Measurements from ENCODE around the gene CTNNA1. TPM values are rescaled to one million over a fixed set of nuclear protein-coding genes. Genes with fewer than 3 reads are reported as not detected.

CTNNA1 gene
- total and polyA plus RNA-seq, 2 donors (not counting 3 experiments of a cell fraction or from before 2014, with no cell fraction given): 156 to 394 TPM

- CTCF ChIA-PET: interaction anchor here (1.4 kb wide), 1 partner anchor 97 kb away, joined by 3 read pairs; no protein-coding TSS in a partner anchor
- BruUV-seq (replicated peaks): no TSS peak
- DNase-seq (ENCODE audit: low read depth, low spot score): no peak
- H2AFZ ChIP-seq (ENCODE audit: low read depth, low read length): no peak overlapping the region
- POLR2A ChIA-PET: interaction anchor here (0.7 kb wide), 1 partner anchor 22 kb away, joined by 3 read pairs; no protein-coding TSS in a partner anchor
- no peaks in the 10 kb centered on the region for H3K4me1 ChIP-seq (ENCODE audit: control insufficient read depth, extremely low read depth, insufficient read depth, low read length)
- H3K9me3 ChIP-seq (replicated peaks; ENCODE audit: control insufficient read depth, insufficient read depth, low read length): no peaks in the 10 kb centered on the region
- no peaks in the 10 kb centered on the region for H3K9me1 ChIP-seq (replicated peaks; ENCODE audit: control insufficient read depth, extremely low read depth, insufficient read depth, low read length)
- H3K27ac ChIP-seq (ENCODE audit: insufficient read depth, low read depth, low read length): no peak overlapping the region
- H3K4me3 ChIP-seq (replicated peaks in 1 of 3; ENCODE audit: insufficient read depth in 1 of 3, low read depth in 1 of 3, low read length in 3 of 3): no peak overlapping the region
- no peak overlapping the region for H3K9ac ChIP-seq (replicated peaks; ENCODE audit: extremely low read depth, insufficient read depth, low read length)
- intact Hi-C loops (cut with micrococcal nuclease): no loop called here
- TF ChIP-seq JUN (IDR thresholded peaks at IDR 0.05; ENCODE audit: borderline replicate concordance, insufficient read depth, insufficient read length, low read depth): no peak
- no peak for TF ChIP-seq POLR2A (IDR thresholded peaks at IDR 0.05; ENCODE audit: low read depth, low read length)
- TF ChIP-seq, protein P1, sequence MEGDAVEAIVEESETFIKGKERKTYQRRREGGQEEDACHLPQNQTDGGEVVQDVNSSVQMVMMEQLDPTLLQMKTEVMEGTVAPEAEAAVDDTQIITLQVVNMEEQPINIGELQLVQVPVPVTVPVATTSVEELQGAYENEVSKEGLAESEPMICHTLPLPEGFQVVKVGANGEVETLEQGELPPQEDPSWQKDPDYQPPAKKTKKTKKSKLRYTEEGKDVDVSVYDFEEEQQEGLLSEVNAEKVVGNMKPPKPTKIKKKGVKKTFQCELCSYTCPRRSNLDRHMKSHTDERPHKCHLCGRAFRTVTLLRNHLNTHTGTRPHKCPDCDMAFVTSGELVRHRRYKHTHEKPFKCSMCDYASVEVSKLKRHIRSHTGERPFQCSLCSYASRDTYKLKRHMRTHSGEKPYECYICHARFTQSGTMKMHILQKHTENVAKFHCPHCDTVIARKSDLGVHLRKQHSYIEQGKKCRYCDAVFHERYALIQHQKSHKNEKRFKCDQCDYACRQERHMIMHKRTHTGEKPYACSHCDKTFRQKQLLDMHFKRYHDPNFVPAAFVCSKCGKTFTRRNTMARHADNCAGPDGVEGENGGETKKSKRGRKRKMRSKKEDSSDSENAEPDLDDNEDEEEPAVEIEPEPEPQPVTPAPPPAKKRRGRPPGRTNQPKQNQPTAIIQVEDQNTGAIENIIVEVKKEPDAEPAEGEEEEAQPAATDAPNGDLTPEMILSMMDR (IDR thresholded peaks at IDR 0.05; ENCODE audit: extremely low read depth in 1 of 2, insufficient read depth in 1 of 2, low read depth in 1 of 2, low read length in 2 of 2): no peak
- no peak for TF ChIP-seq POLR2AphosphoS5 (IDR thresholded peaks at IDR 0.05; ENCODE audit: insufficient read depth, low read depth, low read length)
- TF ChIP-seq EZH2 (IDR thresholded peaks at IDR 0.05; ENCODE audit: borderline replicate concordance, low read depth, low read length, severe bottlenecking): no peak
- no peak for TF ChIP-seq FOS (IDR thresholded peaks at IDR 0.05; ENCODE audit: borderline replicate concordance, insufficient read depth, low read length)
- no peak for TF ChIP-seq MYC (IDR thresholded peaks at IDR 0.05; ENCODE audit: low read depth, low read length)
- TF ChIP-seq, protein P2, sequence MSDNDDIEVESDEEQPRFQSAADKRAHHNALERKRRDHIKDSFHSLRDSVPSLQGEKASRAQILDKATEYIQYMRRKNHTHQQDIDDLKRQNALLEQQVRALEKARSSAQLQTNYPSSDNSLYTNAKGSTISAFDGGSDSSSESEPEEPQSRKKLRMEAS (IDR thresholded peaks at IDR 0.05; ENCODE audit: insufficient read depth, insufficient read length): no peak
- no peak for TF ChIP-seq GATA2 (IDR thresholded peaks at IDR 0.05; ENCODE audit: insufficient read depth, insufficient read length, low read depth, low read length)
- H3K4me2 ChIP-seq (ENCODE audit: insufficient read depth, low read length): no peak overlapping the region
- dilution Hi-C loops (cut with MboI; ENCODE audit: extremely low pct_ligation_motif_present, low sequenced_read_pairs): no loop called here
- no peak for FAIRE-seq
- H3K79me2 ChIP-seq (ENCODE audit: control insufficient read depth, insufficient read depth, low read length): peaks cover 11% of the 10 kb centered on the region
- H4K20me1 ChIP-seq (replicated peaks; ENCODE audit: control insufficient read depth, extremely low read depth, insufficient read depth, low read length): peaks cover 4% of the 10 kb centered on the region
- H3K27me3 ChIP-seq (ENCODE audit: control insufficient read depth in 2 of 2, insufficient read depth in 2 of 2, low read length in 2 of 2): no peaks in the 10 kb centered on the region
- peaks cover 14 to 32% of the 10 kb centered on the region in 2 experiments for H3K36me3 ChIP-seq (ENCODE audit: control insufficient read depth in 2 of 2, extremely low read depth in 1 of 2, insufficient read depth in 2 of 2, low read length in 2 of 2)
Measured at GRCh38 chr5:138922494-138922893, 169.3 kb downstream of the CTNNA1 start.

Data from endothelial cell of umbilical vein (primary cell).